IMR-90 (cell line): Measurements from ENCODE around the gene SNX3.

ENCODE experiments used
- FOS ChIP-seq: fragments of 150-350 bp; IDR thresholded peaks from 2 replicates; pipeline ENCODE4 v1.6.1; 2016; ENCODE audit warnings: low read depth, low read length
- MAFK ChIP-seq: IDR thresholded peaks from 2 replicates; pipeline ENCODE4 v1.6.1; 2012; ENCODE audit warnings: low read depth, low read length, improper control_type of control experiment
- POLR2A ChIP-seq: IDR thresholded peaks from 2 replicates; pipeline ENCODE4 v1.6.1; 2012; ENCODE audit warnings: mild to moderate bottlenecking, low read depth, low read length
- TF ChIP-seq, protein P1 (sequence below): conservative IDR thresholded peaks from 2 replicates; pipeline ENCODE4 v1.5.1; 2012; ENCODE audit warnings: mild to moderate bottlenecking, low read depth, low read length, improper control_type of control experiment

DNA sequence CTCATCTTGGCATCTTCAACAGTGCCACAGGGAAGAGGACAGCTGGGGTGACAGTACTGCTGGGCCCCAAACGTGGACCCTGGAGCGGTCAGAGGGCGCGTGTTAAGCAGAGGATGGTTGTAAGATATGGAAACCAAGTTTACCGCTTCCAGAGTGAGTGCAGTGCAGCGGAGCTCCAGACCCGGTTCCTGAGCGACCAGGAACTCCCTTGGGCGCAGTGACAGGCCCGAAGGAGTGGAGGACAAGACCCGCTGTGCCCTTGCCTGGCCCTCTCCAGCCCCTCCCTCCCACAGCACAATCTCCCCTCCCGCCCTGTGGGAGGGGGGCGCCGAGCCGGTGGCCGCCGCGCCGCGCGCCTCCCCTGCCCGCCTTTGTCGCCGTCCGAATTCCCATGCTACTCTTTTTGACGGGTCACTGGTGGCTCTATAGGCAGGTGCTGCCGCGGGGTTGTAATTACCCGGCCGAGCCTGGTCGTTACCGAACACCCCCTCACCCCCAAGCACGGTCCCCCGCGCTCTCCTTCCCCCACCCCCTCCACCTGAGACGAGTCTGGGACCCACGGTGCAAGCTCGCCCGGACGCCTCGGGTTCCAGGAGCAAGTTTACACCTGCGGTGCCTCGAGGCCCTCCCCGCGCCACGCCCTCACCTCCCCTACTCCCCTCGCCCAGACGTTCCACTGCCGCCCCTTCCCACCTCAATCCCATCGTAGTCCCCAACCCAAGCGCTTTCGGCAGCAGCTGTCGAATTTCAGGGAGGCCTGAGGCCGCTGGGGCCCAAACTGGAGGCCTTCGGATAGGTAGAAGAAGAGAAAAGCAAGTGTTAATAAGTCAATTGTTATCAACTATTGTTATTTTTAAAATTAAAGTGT lies 91.1 kb downstream of the SNX3 start:
- TF ChIP-seq, protein P1, sequence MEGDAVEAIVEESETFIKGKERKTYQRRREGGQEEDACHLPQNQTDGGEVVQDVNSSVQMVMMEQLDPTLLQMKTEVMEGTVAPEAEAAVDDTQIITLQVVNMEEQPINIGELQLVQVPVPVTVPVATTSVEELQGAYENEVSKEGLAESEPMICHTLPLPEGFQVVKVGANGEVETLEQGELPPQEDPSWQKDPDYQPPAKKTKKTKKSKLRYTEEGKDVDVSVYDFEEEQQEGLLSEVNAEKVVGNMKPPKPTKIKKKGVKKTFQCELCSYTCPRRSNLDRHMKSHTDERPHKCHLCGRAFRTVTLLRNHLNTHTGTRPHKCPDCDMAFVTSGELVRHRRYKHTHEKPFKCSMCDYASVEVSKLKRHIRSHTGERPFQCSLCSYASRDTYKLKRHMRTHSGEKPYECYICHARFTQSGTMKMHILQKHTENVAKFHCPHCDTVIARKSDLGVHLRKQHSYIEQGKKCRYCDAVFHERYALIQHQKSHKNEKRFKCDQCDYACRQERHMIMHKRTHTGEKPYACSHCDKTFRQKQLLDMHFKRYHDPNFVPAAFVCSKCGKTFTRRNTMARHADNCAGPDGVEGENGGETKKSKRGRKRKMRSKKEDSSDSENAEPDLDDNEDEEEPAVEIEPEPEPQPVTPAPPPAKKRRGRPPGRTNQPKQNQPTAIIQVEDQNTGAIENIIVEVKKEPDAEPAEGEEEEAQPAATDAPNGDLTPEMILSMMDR: no peak
- no peak for TF ChIP-seq POLR2A
- no peak for TF ChIP-seq FOS
- TF ChIP-seq MAFK: no peak
